ENCODE results near the gene DNAH14. TPM values are rescaled to one million over a fixed set of nuclear protein-coding genes. Genes with fewer than 3 reads are reported as not detected.

Gene DNAH14
- polyA plus RNA-seq, 2 donors = 1.1 to 2.1 TPM

DNA sequence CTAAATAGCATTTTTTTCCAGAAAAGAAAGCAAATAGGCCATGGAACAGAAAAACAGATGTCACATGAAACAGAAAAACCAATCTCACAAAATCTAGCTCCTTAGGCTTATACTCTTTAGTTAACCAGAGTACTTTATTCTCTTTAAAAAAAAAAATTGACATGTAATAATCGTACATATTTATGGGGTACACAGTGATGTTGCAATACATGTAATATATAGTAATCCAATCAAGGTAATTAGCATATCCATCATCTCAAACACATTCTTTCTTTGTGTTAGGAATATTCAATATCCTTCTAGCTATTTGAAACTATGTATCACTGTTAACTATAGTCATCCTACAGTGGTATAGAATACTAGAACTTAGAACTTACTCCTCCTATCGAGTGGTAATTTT, 478.3 kb downstream of the DNAH14 start:
- no peaks in the 10 kb centered on the region for H3K4me1 ChIP-seq (ENCODE audit: control insufficient read depth in 2 of 2, insufficient read depth in 2 of 2, low read length in 1 of 2)
- 85 to 98% methylated on average over 2 of the region's 2 CpGs for WGBS, 2 donors
- H3K27ac ChIP-seq (ENCODE audit: low read depth in 2 of 2, low read length in 1 of 2) = no peak overlapping the region
- H3K36me3 ChIP-seq (ENCODE audit: control insufficient read depth in 2 of 2, insufficient read depth in 2 of 2, low read length in 1 of 2) = peaks cover 3 to 26% of the 10 kb centered on the region in 2 donors
- H3K9me3 ChIP-seq (ENCODE audit: control insufficient read depth in 2 of 2, insufficient read depth in 1 of 2, low read depth in 1 of 2, low read length in 1 of 2) = no peaks in the 10 kb centered on the region
- H3K4me3 ChIP-seq (ENCODE audit: low read depth in 1 of 2, low read length in 2 of 2) = no peak overlapping the region
- no peaks in the 10 kb centered on the region for H3K27me3 ChIP-seq (ENCODE audit: control insufficient read depth in 1 of 2, insufficient read depth in 2 of 2, low read length in 2 of 2)

DNA sequence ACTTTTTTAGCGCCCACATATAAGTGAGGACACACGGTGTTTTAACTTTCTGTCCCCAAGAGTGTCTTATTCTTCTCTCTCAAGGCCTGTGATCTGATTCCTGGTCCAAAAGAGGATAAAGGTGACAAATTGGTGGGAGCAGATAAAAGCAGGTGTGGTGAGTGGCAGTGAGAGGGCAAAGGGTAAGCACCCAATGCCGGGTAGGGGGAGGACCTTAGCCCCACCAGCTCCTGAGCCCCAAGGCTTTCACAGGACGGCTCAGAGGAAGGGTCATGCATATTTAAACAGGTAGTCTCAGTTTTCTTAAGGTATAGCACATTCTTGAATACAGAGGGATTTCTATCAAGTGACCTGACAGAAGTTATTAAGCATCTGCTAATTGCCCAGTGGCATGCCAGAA, 478.8 kb downstream of the DNAH14 start:
- H3K36me3 ChIP-seq (ENCODE audit: control insufficient read depth in 2 of 2, insufficient read depth in 2 of 2, low read length in 1 of 2) = peaks cover 3 to 26% of the 10 kb centered on the region in 2 donors
- 64 to 89% methylated on average over 4 of the region's 4 CpGs for WGBS, 2 donors
- no peaks in the 10 kb centered on the region for H3K27me3 ChIP-seq (ENCODE audit: control insufficient read depth in 1 of 2, insufficient read depth in 2 of 2, low read length in 2 of 2)
- H3K4me1 ChIP-seq (ENCODE audit: control insufficient read depth in 2 of 2, insufficient read depth in 2 of 2, low read length in 1 of 2) = no peaks in the 10 kb centered on the region
- no peak overlapping the region for H3K4me3 ChIP-seq (ENCODE audit: low read depth in 1 of 2, low read length in 2 of 2)
- no peaks in the 10 kb centered on the region for H3K9me3 ChIP-seq (ENCODE audit: control insufficient read depth in 2 of 2, insufficient read depth in 1 of 2, low read depth in 1 of 2, low read length in 1 of 2)
- H3K27ac ChIP-seq (ENCODE audit: low read depth in 2 of 2, low read length in 1 of 2) = no peak overlapping the region

DNA sequence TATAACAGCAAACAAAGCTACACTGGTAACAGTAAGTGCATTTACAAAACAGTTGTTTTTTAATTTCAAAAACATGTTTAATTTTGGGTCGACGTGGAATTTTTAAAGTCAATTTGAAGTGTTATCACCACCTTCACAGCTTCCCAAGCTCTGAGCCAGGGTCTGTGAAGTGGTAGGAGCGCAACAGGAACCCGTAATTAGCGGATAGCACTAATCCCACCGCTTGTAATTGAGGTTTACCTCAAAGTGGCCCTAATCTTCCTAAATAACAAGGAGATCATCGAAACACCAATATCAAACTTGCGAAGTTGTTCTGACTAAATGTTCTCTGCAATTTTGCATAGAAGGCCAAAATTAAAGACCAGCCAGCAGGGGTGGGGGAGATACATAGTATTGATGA, 479.6 kb downstream of the DNAH14 start:
- WGBS, 2 donors = 84 to 90% methylated on average over 8 of the region's 8 CpGs
- H3K4me1 ChIP-seq (ENCODE audit: control insufficient read depth in 2 of 2, insufficient read depth in 2 of 2, low read length in 1 of 2) = no peaks in the 10 kb centered on the region
- no peak overlapping the region for H3K4me3 ChIP-seq (ENCODE audit: low read depth in 1 of 2, low read length in 2 of 2)
- H3K27me3 ChIP-seq (ENCODE audit: control insufficient read depth in 1 of 2, insufficient read depth in 2 of 2, low read length in 2 of 2) = no peaks in the 10 kb centered on the region
- no peaks in the 10 kb centered on the region for H3K9me3 ChIP-seq (ENCODE audit: control insufficient read depth in 2 of 2, insufficient read depth in 1 of 2, low read depth in 1 of 2, low read length in 1 of 2)
- peaks cover 3 to 24% of the 10 kb centered on the region in 2 donors for H3K36me3 ChIP-seq (ENCODE audit: control insufficient read depth in 2 of 2, insufficient read depth in 2 of 2, low read length in 1 of 2)
- no peak overlapping the region for H3K27ac ChIP-seq (ENCODE audit: low read depth in 2 of 2, low read length in 1 of 2)

DNA sequence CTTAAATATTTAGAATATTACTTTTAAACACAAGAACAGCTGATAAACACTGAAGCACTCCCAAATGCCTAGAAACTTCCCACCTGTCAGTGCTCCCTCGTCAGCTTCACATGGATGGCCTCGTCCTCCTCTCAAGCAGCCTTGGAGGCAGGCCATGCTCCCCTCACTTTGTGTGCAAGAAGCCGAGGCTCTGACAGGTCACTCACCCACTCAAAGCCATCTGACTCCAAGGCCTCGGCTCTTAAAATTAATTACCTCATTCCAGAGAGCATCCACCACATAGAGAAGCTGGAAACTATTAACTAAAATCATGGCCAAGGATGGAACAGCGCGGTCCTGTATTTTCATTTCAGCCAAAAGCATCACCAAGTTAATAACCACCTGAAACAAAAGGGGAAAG, 480.6 kb downstream of the DNAH14 start:
- H3K4me1 ChIP-seq (ENCODE audit: control insufficient read depth in 2 of 2, insufficient read depth in 2 of 2, low read length in 1 of 2) = no peaks in the 10 kb centered on the region
- H3K27ac ChIP-seq (ENCODE audit: low read depth in 2 of 2, low read length in 1 of 2) = no peak overlapping the region
- peaks cover 4 to 27% of the 10 kb centered on the region in 2 donors for H3K36me3 ChIP-seq (ENCODE audit: control insufficient read depth in 2 of 2, insufficient read depth in 2 of 2, low read length in 1 of 2)
- H3K9me3 ChIP-seq (ENCODE audit: control insufficient read depth in 2 of 2, insufficient read depth in 1 of 2, low read depth in 1 of 2, low read length in 1 of 2) = no peaks in the 10 kb centered on the region
- no peaks in the 10 kb centered on the region for H3K27me3 ChIP-seq (ENCODE audit: control insufficient read depth in 1 of 2, insufficient read depth in 2 of 2, low read length in 2 of 2)
- 71% methylated on average over 6 of the region's 6 CpGs for WGBS, 2 donors
- H3K4me3 ChIP-seq (ENCODE audit: low read depth in 1 of 2, low read length in 2 of 2) = no peak overlapping the region

DNA sequence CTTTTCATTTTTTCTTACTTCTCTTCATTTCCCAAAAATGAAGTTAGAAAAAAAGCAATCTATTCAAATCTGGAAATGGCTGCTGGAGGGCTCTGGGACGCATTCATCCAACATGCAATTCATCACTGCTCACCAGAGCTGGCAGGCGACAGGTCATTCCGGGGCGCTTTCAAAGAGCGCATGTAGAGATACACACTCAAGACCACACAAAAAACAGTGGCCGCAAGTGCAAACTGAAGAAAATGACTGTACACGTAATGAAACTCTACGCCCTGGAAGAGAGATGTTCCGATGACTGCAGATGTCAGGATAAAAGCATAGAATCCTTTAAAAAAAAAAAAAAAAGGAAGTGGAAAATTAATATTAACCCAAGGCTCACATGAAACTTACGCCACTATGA, 482.8 kb downstream of the DNAH14 start:
- H3K27ac ChIP-seq (ENCODE audit: low read depth in 2 of 2, low read length in 1 of 2) = no peak overlapping the region

DNA sequence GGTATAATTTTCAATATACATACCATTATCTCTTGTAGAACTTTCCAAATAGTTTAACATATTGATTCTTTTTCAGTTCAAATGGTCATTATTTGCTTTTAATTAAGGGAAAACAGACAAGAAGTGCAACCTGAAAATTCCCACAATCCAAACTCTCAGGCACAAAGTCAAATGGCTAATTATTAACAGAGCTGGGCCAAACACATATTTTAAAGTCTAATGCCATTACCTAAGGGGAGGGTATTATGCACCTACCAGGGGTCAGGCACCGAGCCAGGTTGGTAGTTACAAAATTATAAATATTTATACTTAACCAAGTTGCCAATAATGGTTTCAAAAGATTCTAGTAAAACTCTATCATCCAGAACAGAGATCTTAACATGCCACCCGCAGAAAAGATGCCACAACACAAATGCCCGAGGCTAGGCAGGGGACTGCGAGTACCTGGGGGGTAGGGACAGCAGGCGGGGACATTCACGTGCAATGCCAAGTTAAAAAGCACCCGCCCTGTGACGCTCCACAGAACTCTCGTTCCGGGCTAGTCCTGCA, 483.4 kb downstream of the DNAH14 start:
- Histone ChIP-seq H3K27me3 (ENCODE audit: control insufficient read depth in 1 of 2, insufficient read depth in 2 of 2, low read length in 2 of 2) (no peaks in the 10 kb centered on the region), H3K4me1 (ENCODE audit: control insufficient read depth in 2 of 2, insufficient read depth in 2 of 2, low read length in 1 of 2) (no peaks in the 10 kb centered on the region), H3K36me3 (ENCODE audit: control insufficient read depth in 2 of 2, insufficient read depth in 2 of 2, low read length in 1 of 2) (peaks cover 4 to 15% of the 10 kb centered on the region in 2 donors), H3K4me3 (ENCODE audit: low read depth in 1 of 2, low read length in 2 of 2) (no peak overlapping the region), H3K9me3 (ENCODE audit: control insufficient read depth in 2 of 2, insufficient read depth in 1 of 2, low read depth in 1 of 2, low read length in 1 of 2) (no peaks in the 10 kb centered on the region), H3K27ac (ENCODE audit: low read depth in 2 of 2, low read length in 1 of 2) (no peak overlapping the region)
- 55 to 72% methylated on average over 10 of the region's 10 CpGs for WGBS, 2 donors

More for the DNA sequence above, 482.8 kb downstream of the DNAH14 start:
- H3K9me3 ChIP-seq (ENCODE audit: control insufficient read depth in 2 of 2, insufficient read depth in 1 of 2, low read depth in 1 of 2, low read length in 1 of 2) = no peaks in the 10 kb centered on the region
- peaks cover 4 to 15% of the 10 kb centered on the region in 2 donors for H3K36me3 ChIP-seq (ENCODE audit: control insufficient read depth in 2 of 2, insufficient read depth in 2 of 2, low read length in 1 of 2)
- 83 to 93% methylated on average over 10 of the region's 10 CpGs for WGBS, 2 donors
- H3K4me1 ChIP-seq (ENCODE audit: control insufficient read depth in 2 of 2, insufficient read depth in 2 of 2, low read length in 1 of 2) = no peaks in the 10 kb centered on the region
- H3K27me3 ChIP-seq (ENCODE audit: control insufficient read depth in 1 of 2, insufficient read depth in 2 of 2, low read length in 2 of 2) = no peaks in the 10 kb centered on the region
- H3K4me3 ChIP-seq (ENCODE audit: low read depth in 1 of 2, low read length in 2 of 2) = no peak overlapping the region

DNA sequence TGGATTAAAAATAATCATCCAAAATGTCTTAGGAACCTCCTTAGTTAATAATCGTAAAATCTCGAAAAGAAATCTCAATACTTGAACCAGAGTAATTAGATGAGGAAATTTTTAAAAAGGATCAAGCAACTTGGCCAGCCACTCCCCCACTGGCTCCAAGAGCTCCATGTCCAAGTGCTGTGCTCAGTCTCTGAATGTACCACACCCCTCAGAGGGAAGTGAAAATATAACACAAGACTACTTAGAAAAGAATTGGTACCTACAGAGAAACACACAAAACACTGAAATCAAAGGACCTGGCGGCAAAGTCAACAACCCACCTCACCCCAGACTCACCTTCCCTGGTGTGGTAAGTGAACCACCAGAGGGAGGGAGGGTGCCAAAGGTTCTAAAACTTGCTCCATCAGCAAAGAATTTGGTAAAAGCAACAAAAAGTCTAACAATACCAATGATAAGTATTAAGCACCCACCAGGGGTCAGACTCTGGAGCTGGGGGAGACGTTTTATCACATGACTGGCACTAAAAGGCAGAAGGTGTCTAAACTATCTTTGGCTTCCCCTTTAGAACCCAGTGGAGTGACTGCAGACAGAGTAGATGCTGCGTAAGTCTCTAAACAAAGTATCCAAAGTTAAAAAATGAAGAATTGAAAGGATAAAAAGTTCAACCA, 484.4 kb downstream of the DNAH14 start:
- Histone ChIP-seq H3K27ac (ENCODE audit: low read depth in 2 of 2, low read length in 1 of 2) (no peak overlapping the region), H3K9me3 (ENCODE audit: control insufficient read depth in 2 of 2, insufficient read depth in 1 of 2, low read depth in 1 of 2, low read length in 1 of 2) (no peaks in the 10 kb centered on the region), H3K4me1 (ENCODE audit: control insufficient read depth in 2 of 2, insufficient read depth in 2 of 2, low read length in 1 of 2) (no peaks in the 10 kb centered on the region), H3K36me3 (ENCODE audit: control insufficient read depth in 2 of 2, insufficient read depth in 2 of 2, low read length in 1 of 2) (peaks cover 4 to 15% of the 10 kb centered on the region in 2 donors), H3K27me3 (ENCODE audit: control insufficient read depth in 1 of 2, insufficient read depth in 2 of 2, low read length in 2 of 2) (no peaks in the 10 kb centered on the region), H3K4me3 (ENCODE audit: low read depth in 1 of 2, low read length in 2 of 2) (no peak overlapping the region)
- WGBS, 2 donors = 85 to 86% methylated on average over 5 of the region's 5 CpGs

GRCh38 chr1:225415307-225415706, 485.8 kb downstream of the DNAH14 start:
- no peaks in the 10 kb centered on the region for H3K27me3 ChIP-seq (ENCODE audit: control insufficient read depth in 1 of 2, insufficient read depth in 2 of 2, low read length in 2 of 2)
- no peak overlapping the region for H3K4me3 ChIP-seq (ENCODE audit: low read depth in 1 of 2, low read length in 2 of 2)
- H3K36me3 ChIP-seq (ENCODE audit: control insufficient read depth in 2 of 2, insufficient read depth in 2 of 2, low read length in 1 of 2) = peaks cover 4 to 11% of the 10 kb centered on the region in 2 donors
- H3K9me3 ChIP-seq (ENCODE audit: control insufficient read depth in 2 of 2, insufficient read depth in 1 of 2, low read depth in 1 of 2, low read length in 1 of 2) = no peaks in the 10 kb centered on the region
- 96 to 97% methylated on average over 4 of the region's 4 CpGs for WGBS, 2 donors
- H3K27ac ChIP-seq (ENCODE audit: low read depth in 2 of 2, low read length in 1 of 2) = no peak overlapping the region
- H3K4me1 ChIP-seq (ENCODE audit: control insufficient read depth in 2 of 2, insufficient read depth in 2 of 2, low read length in 1 of 2) = no peaks in the 10 kb centered on the region

DNA sequence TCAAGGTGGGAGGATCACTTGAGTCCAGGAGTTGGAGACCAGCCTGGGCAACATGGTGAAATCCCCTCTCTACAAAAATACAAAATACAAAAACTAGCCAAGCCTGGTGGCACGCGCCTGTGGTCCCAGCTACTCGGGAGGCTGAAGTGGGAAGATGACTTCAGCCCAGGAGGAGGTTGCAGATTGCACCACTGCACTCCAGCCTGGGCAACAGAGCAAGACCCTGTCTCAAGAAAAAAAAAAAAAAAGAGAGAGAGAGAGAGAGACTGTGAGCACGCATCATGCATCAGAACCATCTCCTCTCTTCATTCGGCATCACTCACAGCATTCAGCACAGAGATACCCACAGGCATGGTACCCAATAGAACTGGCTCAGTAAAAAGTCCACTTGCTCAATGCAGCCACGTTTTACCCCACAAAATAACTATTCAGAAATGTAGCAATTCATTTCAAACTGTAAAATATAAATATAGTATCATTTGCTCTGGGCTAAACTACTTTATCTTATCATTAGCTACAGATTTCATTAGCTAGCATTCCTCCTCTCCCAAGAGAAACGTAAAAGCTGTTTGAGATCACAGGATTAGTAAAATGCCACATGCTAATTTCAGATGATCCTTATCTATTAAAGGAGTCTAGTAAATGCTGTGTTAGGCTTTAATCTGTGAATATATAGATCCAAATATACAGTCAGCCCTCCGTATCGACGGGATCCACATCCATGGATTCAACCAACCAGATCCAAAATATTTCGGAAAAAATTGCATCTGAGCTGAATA, 486.7 kb downstream of the DNAH14 start:
- peaks cover 4 to 11% of the 10 kb centered on the region in 2 donors for H3K36me3 ChIP-seq (ENCODE audit: control insufficient read depth in 2 of 2, insufficient read depth in 2 of 2, low read length in 1 of 2)
- no peak overlapping the region for H3K27ac ChIP-seq (ENCODE audit: low read depth in 2 of 2, low read length in 1 of 2)
- H3K9me3 ChIP-seq (ENCODE audit: control insufficient read depth in 2 of 2, insufficient read depth in 1 of 2, low read depth in 1 of 2, low read length in 1 of 2) = no peaks in the 10 kb centered on the region
- no peaks in the 10 kb centered on the region for H3K27me3 ChIP-seq (ENCODE audit: control insufficient read depth in 1 of 2, insufficient read depth in 2 of 2, low read length in 2 of 2)
- 88 to 96% methylated on average over 11 of the region's 11 CpGs for WGBS, 2 donors
- H3K4me3 ChIP-seq (ENCODE audit: low read depth in 1 of 2, low read length in 2 of 2) = no peak overlapping the region
- no peaks in the 10 kb centered on the region for H3K4me1 ChIP-seq (ENCODE audit: control insufficient read depth in 2 of 2, insufficient read depth in 2 of 2, low read length in 1 of 2)
